Body of pancreas (tissue), 4 donors: ENCODE measurements around the gene GLRX3. TPM values are rescaled to one million over a fixed set of nuclear protein-coding genes. Genes with fewer than 3 reads are reported as not detected.

ENCODE experiments used
- ATAC-seq: fragments of 150-250 bp; one replicate; pipeline ENCODE4 v1.9.1; 2016
- DNase-seq, 4 donors: peaks; one replicate each; pipeline ENCODE4 v3.0.0-alpha.2; 2019
- H3K27ac ChIP-seq, 4 donors: fragments of 200-600 bp; sonication (generic); 1 replicate in 3 of 4; 2 replicates in 1 of 4; pipeline versions ENCODE4 v1.5.1 to v1.6.1; 2016 to 2019; ENCODE audit warnings: mild to moderate bottlenecking in 1 of 4, mixed read lengths in 1 of 4, moderate library complexity in 1 of 4
- H3K27me3 ChIP-seq, 2 donors: fragments of 200-600 bp; sonication (generic); one replicate each; pipeline ENCODE4 v1.6.0; 2016; ENCODE audit warnings: mild to moderate bottlenecking in 1 of 2
- H3K36me3 ChIP-seq, 2 donors: fragments of 200-600 bp; sonication (generic); replicated peaks in 1 of 2; 2 replicates each; pipeline ENCODE4 v1.5.1; 2016; ENCODE audit warnings: low read depth in 2 of 2; ENCODE audit not compliant: insufficient read depth in 1 of 2
- H3K4me1 ChIP-seq: fragments of 200-600 bp; sonication (generic); one replicate; pipeline ENCODE4 v1.6.0; 2016
- H3K4me3 ChIP-seq, 2 donors: fragments of 200-600 bp; sonication (generic); 1 replicate in 1 of 2; 2 replicates in 1 of 2; pipeline ENCODE4 v1.5.1; 2016 to 2019
- H3K9me3 ChIP-seq, 3 donors: fragments of 200-600 bp; sonication (generic); 1 replicate in 2 of 3; 2 replicates in 1 of 3; pipeline ENCODE4 v1.5.1; 2016
- POLR2A ChIP-seq, 3 donors: fragments of 450-650 bp; IDR thresholded peaks; one replicate each; pipeline ENCODE4 v1.6.1; 2016; ENCODE audit warnings: antibody characterized with exemption in 3 of 3, mild to moderate bottlenecking in 2 of 3
- WGBS, 2 donors: methylation state at CpG; one replicate each; pipeline ENCODE4 v1.1.5; 2017; 5-methylcytosine and 5-hydroxymethylcytosine counted together
- intact Hi-C: fragments of 100-400 bp; cut with DNase I; formaldehyde crosslinking; loops from one replicate; pipeline ENCODE4 v1.15.1; 2023
- total RNA-seq, 2 donors: library from RNA; depleted of rRNA; stranded (reverse); fragments of >200 nt; gene quantifications; one replicate each; pipeline ENCODE4 v1.1.0, GENCODE V29; 2016
- TF ChIP-seq, protein P1 (sequence below), 7 experiments: fragments of 450-650 bp in 4 of 7; fragments of 200-600 bp in 3 of 7; sonication (generic) in 3 of 7; IDR thresholded peaks; one replicate each; pipeline ENCODE4 v1.5.1; 2016 to 2019; ENCODE audit warnings: antibody characterized with exemption in 7 of 7

The GLRX3 gene
- total RNA-seq, 2 donors from 2014 or later = 13.2 to 24.4 TPM

- Histone ChIP-seq H3K27ac (no peak overlapping the region), H3K4me3 (no peak overlapping the region), H3K36me3 (no peaks in the 10 kb centered on the region), H3K4me1 (no peaks in the 10 kb centered on the region), H3K9me3 (peaks cover 0 to 9% (median 0%) of the 10 kb centered on the region in 3 donors), H3K27me3 (no peaks in the 10 kb centered on the region)
- 88 to 93% methylated on average over 2 to 3 of the region's 3 CpGs for WGBS, 2 donors
- ATAC-seq (no peak), DNase-seq (no peak)
- TF ChIP-seq, protein P1, sequence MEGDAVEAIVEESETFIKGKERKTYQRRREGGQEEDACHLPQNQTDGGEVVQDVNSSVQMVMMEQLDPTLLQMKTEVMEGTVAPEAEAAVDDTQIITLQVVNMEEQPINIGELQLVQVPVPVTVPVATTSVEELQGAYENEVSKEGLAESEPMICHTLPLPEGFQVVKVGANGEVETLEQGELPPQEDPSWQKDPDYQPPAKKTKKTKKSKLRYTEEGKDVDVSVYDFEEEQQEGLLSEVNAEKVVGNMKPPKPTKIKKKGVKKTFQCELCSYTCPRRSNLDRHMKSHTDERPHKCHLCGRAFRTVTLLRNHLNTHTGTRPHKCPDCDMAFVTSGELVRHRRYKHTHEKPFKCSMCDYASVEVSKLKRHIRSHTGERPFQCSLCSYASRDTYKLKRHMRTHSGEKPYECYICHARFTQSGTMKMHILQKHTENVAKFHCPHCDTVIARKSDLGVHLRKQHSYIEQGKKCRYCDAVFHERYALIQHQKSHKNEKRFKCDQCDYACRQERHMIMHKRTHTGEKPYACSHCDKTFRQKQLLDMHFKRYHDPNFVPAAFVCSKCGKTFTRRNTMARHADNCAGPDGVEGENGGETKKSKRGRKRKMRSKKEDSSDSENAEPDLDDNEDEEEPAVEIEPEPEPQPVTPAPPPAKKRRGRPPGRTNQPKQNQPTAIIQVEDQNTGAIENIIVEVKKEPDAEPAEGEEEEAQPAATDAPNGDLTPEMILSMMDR (IDR thresholded peaks at IDR 0.05) = no peak
- no peak for TF ChIP-seq POLR2A (IDR thresholded peaks at IDR 0.05)
- intact Hi-C loops = no loop called here
Observed at GRCh38 chr10:130226012-130226411, 89.8 kb downstream of the GLRX3 start.

GRCh38 chr10:130227883-130228282, 91.7 kb downstream of the GLRX3 start:
- ATAC-seq = no peak
- no peaks in the 10 kb centered on the region for H3K36me3 ChIP-seq
- TF ChIP-seq POLR2A (IDR thresholded peaks at IDR 0.05) = no peak
- TF ChIP-seq, protein P1 (IDR thresholded peaks at IDR 0.05) = no peak
- no peaks in the 10 kb centered on the region for H3K27me3 ChIP-seq
- no peaks in the 10 kb centered on the region for H3K4me1 ChIP-seq
- intact Hi-C loops = no loop called here
- H3K4me3 ChIP-seq = no peak overlapping the region
- H3K27ac ChIP-seq = no peak overlapping the region
- DNase-seq = no peak
- H3K9me3 ChIP-seq = peaks cover 0 to 9% (median 0%) of the 10 kb centered on the region in 3 donors
- 66 to 75% methylated on average over 2 of the region's 2 CpGs for WGBS, 2 donors

Other genes with a start within 250 kb of the GLRX3 start
- gene EBF3, start 172.1 kb upstream of the GLRX3 start, total RNA-seq = 1 to 10 TPM; 2.3 to 4.6 TPM
- 1 to 10 TPM; 1.3 to 3.3 TPM for gene C10orf143, start 25.6 kb upstream of the GLRX3 start, total RNA-seq